Rectal smooth muscle tissue (tissue), 1 donor: ENCODE data around the gene PHLPP1.
"Not testable (repeated sequence)": the region's sequence is repeated elsewhere in the genome, so short reads cannot be mapped to it uniquely, and the experiment has no call there.

Experiments
- H3K27ac ChIP-seq: one replicate; pipeline ENCODE4 v1.7.0; 2013; ENCODE audit warnings: low read depth, low read length, inconsistent platforms
- H3K27me3 ChIP-seq: one replicate; pipeline ENCODE4 v1.7.0; 2013; ENCODE audit warnings: low read length; ENCODE audit not compliant: control insufficient read depth, insufficient read depth
- H3K36me3 ChIP-seq: one replicate; pipeline ENCODE4 v1.7.0; 2013; ENCODE audit warnings: low read length; ENCODE audit not compliant: control insufficient read depth, insufficient read depth
- H3K4me1 ChIP-seq: one replicate; pipeline ENCODE4 v1.7.0; 2013; ENCODE audit warnings: low read length; ENCODE audit not compliant: control insufficient read depth, insufficient read depth
- H3K4me3 ChIP-seq: one replicate; pipeline ENCODE4 v1.7.0; 2013; ENCODE audit warnings: low read length
- H3K9ac ChIP-seq: one replicate; pipeline ENCODE4 v1.7.0; 2013; ENCODE audit warnings: low read length

PHLPP1 gene

DNA sequence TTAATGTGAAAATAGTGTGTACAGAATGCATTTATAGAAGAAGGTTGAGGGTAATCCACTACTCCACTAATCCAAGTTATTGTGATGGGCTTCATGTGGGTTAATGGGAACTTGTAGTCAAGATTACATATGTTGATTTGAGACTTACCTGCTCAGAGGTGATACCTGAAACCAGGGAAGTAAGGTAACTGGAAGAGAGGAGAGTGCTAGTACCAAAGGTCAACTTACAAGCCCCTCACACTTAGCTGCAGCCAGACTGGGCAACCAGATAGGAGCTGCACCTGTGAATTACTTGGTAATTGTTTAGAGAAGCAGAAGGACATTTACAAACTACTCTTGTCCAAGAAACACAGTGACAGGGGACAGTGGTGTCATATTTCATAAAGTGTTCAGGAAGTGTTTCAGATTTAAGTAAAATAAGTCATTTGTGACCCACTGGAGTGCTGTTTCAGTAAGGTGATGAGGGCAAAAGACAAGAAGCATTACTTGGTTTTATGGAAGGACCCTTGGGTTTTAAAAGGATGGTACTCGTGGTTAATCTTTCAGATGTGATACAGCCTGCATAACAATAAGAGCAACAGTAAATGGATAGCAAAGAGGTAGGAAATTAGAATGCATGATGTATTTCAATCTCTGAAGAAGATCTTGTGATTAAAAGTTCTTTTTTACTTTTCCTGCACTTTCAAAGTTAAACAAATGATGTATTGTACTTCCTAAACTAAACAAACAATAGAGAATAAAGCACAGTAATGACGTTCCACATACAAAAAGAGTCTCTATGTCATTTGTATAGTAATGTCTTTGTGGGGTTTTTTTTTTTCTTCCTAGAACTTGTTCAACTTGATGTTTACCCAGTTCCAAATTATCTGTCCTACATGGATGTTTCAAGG lies 189.3 kb downstream of the PHLPP1 start:
- H3K36me3 ChIP-seq = peaks cover 2% of the 10 kb centered on the region
- H3K9ac ChIP-seq = no peak overlapping the region

DNA sequence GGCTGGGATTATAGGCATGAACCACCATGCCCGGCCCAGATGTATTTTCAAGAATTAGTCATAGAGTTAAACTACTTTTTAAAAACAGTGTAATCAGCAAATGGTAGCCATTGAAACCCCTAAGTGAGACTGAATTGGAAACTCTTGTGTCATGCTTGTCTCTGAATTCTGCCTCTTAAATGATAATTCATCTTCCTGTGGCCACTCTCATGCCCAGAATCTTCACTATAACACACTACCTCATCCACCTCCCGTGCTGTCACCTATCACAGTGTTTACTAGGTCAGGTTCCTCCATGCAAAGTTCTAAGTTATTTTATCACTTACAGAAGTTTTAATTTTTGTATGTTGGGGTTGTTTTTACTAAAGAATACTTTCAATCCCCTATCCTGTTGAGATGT lies 197.5 kb downstream of the PHLPP1 start:
- no peak overlapping the region for H3K27ac ChIP-seq

More for the DNA sequence above, 189.3 kb downstream of the PHLPP1 start:
- no peaks in the 10 kb centered on the region for H3K27me3 ChIP-seq
- no peak overlapping the region for H3K4me3 ChIP-seq
- no peak overlapping the region for H3K27ac ChIP-seq
- H3K4me1 ChIP-seq = no peaks in the 10 kb centered on the region

DNA sequence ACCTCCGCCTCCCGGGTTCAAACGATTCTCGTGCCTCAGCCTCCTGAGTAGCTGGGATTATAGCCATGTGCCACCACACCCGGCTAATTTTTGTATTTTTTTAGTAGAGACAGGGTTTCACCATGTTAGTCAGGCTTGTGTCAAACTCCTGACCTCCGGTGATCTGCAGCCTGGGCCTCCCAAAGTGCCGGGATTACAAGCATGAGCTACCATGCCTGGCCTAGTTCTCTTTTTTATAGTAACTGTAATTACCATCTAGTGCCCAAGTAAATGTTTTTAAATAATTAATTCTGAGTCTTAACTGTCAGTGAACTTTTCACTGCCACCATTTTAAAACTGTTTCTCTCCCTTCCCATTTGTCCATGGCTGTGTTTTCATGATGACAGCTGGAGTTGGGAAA lies 198.5 kb downstream of the PHLPP1 start:
- H3K36me3 ChIP-seq, H3K4me1 ChIP-seq, H3K27me3 ChIP-seq, H3K27ac ChIP-seq, H3K9ac ChIP-seq, H3K4me3 ChIP-seq: not testable (repeated sequence)

More for the DNA sequence above, 197.5 kb downstream of the PHLPP1 start:
- Histone ChIP-seq H3K9ac (no peak overlapping the region), H3K27me3 (no peaks in the 10 kb centered on the region), H3K4me1 (no peaks in the 10 kb centered on the region), H3K36me3 (no peaks in the 10 kb centered on the region), H3K4me3 (no peak overlapping the region)

DNA sequence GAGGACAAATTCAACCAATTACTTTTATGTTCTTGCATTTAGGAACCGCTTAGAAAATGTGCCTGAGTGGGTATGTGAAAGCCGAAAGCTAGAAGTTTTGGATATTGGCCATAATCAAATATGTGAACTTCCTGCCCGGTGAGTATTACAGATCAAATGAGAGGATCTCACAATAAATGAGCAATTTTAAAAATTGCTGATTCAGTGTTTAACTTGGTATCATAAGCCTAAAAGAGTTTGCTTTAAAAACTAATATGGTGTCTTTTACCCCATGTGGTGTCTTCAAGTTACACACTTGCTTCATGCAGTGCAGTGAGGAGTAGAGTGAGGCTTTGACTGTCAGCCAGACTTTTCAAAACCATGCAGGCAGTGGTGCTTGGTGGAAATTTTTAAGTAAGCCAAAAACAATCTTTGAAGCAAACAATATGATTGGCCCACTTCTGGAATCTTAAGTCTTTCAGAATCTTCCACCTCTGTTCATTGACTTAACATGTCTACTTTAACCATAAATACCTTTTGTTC lies 199.6 kb downstream of the PHLPP1 start:
- no peak overlapping the region for H3K4me3 ChIP-seq
- H3K36me3 ChIP-seq = no peaks in the 10 kb centered on the region
- H3K27ac ChIP-seq = no peak overlapping the region
- no peaks in the 10 kb centered on the region for H3K27me3 ChIP-seq
- no peaks in the 10 kb centered on the region for H3K4me1 ChIP-seq
- H3K9ac ChIP-seq = no peak overlapping the region

DNA sequence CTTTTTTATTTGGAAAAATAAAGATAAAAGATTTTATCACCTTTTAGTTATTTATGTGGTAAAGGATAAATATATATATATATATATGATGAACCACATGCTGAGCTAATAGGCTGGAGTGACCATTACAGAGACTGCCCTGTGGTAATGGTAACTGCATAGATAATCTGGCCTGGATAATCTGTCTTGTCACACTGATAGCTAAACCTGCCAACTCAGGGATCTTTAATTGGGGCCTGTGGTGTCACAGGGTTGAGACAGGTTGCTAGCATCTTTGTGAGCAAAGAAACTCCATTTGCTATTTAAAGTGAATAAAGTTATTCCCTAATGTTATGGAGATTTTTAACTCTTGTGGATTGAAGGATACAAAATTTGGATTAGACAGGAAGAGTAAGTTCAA lies 203.0 kb downstream of the PHLPP1 start:
- no peaks in the 10 kb centered on the region for H3K36me3 ChIP-seq
- H3K4me1 ChIP-seq = peaks cover 3% of the 10 kb centered on the region
- H3K9ac ChIP-seq = no peak overlapping the region
- no peak overlapping the region for H3K4me3 ChIP-seq
- H3K27me3 ChIP-seq = no peaks in the 10 kb centered on the region
- no peak overlapping the region for H3K27ac ChIP-seq

DNA sequence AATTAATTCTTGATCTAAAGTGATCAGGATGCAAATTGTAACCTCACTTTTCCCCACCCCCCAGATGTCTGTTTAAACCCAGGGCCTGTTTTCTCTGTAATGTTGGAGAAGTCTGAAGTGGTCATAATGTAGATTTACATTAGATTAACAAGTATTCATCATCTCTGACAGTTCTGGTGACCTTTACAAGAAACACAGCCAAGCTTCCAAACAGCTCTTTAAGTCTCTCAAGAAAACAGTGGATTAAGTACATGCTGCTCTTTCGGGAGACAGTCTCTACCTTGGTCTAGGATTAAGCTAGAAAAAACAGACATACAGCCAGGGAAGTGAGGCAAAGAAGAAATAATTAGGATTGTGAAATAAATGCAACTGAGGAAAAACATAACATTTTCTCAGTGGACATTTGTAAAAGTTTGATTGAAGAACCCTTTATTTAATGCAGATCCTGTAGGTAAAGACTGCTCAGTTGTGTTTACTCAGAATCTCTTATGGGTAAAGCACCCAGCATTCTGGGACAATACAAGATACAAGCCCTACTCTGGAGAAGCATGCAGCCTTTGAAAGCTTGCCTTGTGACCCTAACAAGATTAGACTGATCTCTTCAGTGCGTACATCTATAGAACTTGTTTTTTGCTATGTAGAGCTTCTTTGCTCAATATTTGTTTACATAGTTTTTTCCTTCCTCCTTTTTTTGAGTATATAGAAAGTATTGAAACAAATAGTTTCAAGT lies 203.9 kb downstream of the PHLPP1 start:
- Histone ChIP-seq H3K27ac (no peak overlapping the region), H3K9ac (no peak overlapping the region), H3K4me3 (no peak overlapping the region), H3K27me3 (no peaks in the 10 kb centered on the region), H3K36me3 (no peaks in the 10 kb centered on the region), H3K4me1 (peaks cover 3% of the 10 kb centered on the region)

DNA sequence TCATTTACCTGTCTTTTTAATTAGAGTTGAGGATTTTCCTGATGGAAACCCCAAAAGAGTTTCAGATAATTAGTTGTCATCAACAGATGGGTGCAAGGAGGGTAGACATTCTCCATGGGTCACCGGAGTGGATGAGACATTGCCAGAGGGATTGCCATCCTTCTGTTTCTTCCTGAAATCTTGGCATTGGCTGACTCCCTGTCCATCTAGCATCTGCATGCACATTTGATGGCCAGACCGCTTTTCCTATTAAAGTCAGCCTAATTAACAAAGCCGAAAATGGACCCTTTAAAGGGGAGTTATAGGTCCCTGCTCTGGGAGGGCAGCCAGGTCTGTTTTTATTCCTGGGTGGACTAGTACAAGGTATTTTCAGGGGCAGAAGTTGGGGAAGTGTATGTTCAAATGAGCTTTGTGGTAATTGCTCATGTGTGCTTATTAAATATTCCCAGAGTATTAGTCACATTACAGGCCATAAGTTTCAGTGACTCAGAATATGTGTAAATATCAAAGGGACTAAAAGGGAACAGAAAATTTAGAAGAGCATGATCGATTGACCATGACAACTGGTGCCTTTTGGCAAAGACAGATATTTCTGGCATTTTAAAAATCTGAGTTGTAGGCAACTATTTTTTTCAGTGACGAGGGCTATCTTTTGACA lies 209.8 kb downstream of the PHLPP1 start:
- Histone ChIP-seq H3K4me1 (peaks cover 1% of the 10 kb centered on the region), H3K27ac (no peak overlapping the region), H3K27me3 (no peaks in the 10 kb centered on the region), H3K4me3 (no peak overlapping the region), H3K9ac (no peak overlapping the region), H3K36me3 (no peaks in the 10 kb centered on the region)

DNA sequence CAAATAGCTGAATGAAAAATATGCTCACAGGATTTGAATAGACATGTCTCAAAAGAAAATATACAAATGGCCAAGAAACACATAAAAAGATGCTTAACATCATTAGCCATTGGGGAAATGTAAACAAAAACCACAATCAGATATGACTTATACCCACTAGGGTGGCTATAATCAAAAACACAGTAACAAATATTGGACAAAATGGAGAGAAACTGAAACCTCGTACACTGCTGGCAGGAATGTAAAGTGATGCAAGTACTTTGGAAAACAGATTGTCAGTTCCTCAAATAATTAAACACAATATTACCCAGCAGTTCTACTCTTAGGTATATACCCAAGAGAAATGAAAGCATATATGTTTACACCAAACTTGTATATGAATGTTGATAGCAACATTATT lies 213.0 kb downstream of the PHLPP1 start:
- Histone ChIP-seq H3K36me3 (no peaks in the 10 kb centered on the region), H3K4me1 (no peaks in the 10 kb centered on the region), H3K27ac (no peak overlapping the region), H3K9ac (no peak overlapping the region), H3K27me3 (no peaks in the 10 kb centered on the region), H3K4me3 (no peak overlapping the region)

DNA sequence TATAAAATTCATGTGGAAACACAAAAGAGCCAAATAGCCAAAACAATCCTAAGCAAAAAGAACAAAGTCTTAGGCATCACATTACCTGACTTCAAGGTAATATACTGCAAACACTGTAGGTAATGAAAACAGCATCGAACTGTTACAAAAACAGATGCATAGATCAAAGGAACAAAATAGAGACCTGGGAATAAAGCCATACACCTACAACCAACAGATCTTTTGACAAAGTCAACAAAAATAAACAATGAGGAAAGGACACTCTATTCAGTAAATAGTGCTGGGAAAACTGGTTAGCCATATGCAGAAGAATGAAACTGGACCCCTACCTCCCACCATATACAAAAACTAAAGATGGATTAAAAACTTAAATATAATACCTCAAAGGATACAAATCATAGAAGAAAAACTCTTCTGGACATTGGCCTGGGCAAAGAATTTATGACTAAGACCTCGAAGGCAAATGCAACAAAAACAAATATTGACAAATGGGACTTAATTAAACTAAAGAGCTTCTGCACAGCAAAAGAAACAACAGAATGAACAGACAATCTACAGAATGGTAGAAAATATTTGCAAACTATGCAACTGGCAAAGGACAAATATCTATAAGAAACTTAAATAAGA lies 218.0 kb downstream of the PHLPP1 start:
- no peak overlapping the region for H3K9ac ChIP-seq
- H3K4me3 ChIP-seq = no peak overlapping the region
- no peak overlapping the region for H3K27ac ChIP-seq
- H3K27me3 ChIP-seq = no peaks in the 10 kb centered on the region
- no peaks in the 10 kb centered on the region for H3K4me1 ChIP-seq
- H3K36me3 ChIP-seq = no peaks in the 10 kb centered on the region

DNA sequence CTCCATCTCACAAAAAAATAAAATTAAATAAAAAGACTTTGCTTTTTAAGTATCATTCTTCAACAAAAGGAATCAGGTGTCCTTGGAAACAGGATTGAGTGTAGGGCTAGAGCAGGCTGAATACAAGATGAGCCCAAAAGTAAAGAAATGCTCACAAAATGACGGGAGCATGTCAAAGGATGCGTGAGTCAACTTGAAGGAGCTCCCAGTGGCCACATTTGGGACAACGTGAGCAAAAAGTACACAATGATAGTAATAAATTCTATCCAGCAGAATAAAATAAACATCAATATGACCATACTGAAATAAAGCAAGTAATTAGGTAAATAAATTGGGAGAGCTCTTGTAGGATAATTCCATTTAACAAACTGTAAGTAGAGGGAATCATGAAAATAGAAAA lies 220.7 kb downstream of the PHLPP1 start:
- no peak overlapping the region for H3K27ac ChIP-seq
- H3K27me3 ChIP-seq = no peaks in the 10 kb centered on the region
- no peaks in the 10 kb centered on the region for H3K4me1 ChIP-seq
- H3K36me3 ChIP-seq = no peaks in the 10 kb centered on the region
- no peak overlapping the region for H3K4me3 ChIP-seq
- H3K9ac ChIP-seq = no peak overlapping the region

DNA sequence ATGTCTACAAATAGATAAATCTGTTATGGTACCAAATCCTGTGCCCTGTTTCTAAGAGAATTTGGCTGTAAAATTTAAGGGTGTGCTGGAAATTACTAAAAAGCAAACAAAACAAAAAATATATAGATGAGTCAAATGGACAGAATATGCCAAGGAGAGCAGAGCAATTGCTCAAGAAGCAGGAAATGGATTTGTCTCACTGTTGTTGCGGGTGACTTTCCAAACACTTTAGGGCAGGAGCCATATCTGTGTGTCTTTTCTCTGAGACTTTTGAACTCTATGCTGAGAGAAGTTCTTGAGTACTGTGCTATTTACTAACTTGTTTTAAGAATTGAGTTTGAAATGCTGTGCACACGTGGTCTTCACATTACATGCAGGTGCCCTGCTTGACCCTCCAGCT lies 221.7 kb downstream of the PHLPP1 start:
- H3K36me3 ChIP-seq = no peaks in the 10 kb centered on the region
- no peaks in the 10 kb centered on the region for H3K27me3 ChIP-seq
- H3K4me1 ChIP-seq = no peaks in the 10 kb centered on the region
- no peak overlapping the region for H3K4me3 ChIP-seq
- no peak overlapping the region for H3K9ac ChIP-seq
- H3K27ac ChIP-seq = no peak overlapping the region

DNA sequence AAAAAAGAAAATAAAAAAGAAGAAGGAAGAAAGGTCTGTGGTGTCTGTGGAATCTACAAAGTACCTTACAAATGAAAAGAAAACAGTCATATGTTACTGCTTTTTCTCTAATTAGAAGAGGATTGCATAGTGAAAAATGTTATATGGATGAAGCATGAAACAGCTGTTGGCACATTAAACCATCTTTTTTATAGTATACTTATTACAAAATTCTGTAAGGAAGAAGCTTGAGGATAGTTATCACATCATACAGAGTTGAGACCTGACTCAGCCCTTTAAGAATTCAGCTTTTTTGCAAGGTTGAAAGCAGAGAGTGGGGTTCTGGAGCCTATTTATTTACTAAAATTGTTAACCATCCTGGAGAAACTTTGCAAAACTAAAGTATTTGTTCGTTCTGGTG lies 222.7 kb downstream of the PHLPP1 start:
- H3K4me3 ChIP-seq = no peak overlapping the region
- no peak overlapping the region for H3K27ac ChIP-seq
- H3K27me3 ChIP-seq = no peaks in the 10 kb centered on the region
- H3K36me3 ChIP-seq = no peaks in the 10 kb centered on the region
- H3K4me1 ChIP-seq = no peaks in the 10 kb centered on the region
- H3K9ac ChIP-seq = no peak overlapping the region
